ENCODE data around the gene GTF2H1.

The GTF2H1 gene

DNA sequence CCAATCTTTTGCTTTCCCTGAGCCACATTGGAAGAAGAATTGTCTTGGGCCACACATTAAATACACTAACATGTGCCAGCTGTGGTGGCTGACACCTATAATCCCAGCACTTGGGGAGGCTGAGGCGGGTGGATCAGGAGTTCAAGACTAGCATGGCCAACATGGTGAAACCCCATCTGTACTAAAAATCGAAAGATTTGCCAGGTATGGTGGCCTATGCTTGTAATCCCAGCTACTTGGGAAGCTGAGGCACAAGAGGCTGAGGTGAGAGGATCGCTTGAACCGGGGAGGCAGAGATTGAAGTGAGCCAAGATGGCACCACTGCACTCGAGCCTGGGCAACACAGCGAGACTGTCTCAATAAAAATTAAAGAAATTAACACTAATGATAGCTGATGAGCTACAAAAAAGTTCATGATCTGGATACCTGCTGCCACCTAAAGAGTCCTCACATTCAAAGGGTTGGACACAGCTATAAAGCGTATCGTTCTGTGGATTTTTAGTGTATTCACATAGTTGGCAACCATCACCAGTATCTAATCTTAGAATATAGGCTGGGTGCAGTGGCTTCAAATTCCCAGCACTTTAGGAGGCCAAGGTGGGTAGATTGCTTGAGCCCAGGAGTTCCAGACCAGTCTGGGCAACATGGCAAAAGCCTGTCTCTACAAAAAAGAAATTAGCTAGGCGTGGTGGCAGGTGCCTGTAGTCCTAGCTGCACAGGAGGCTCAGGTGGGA, 86.4 kb downstream of the GTF2H1 start:
- H3K4me1 Mint-ChIP-seq: peaks cover 5% of the 10 kb centered on the region
- H3K9me3 Mint-ChIP-seq: peaks cover 8% of the 10 kb centered on the region
- peak overlapping the region; percentile 93 for H3K27ac Mint-ChIP-seq
- DNase-seq: no peak
- TF ChIP-seq, protein P1, sequence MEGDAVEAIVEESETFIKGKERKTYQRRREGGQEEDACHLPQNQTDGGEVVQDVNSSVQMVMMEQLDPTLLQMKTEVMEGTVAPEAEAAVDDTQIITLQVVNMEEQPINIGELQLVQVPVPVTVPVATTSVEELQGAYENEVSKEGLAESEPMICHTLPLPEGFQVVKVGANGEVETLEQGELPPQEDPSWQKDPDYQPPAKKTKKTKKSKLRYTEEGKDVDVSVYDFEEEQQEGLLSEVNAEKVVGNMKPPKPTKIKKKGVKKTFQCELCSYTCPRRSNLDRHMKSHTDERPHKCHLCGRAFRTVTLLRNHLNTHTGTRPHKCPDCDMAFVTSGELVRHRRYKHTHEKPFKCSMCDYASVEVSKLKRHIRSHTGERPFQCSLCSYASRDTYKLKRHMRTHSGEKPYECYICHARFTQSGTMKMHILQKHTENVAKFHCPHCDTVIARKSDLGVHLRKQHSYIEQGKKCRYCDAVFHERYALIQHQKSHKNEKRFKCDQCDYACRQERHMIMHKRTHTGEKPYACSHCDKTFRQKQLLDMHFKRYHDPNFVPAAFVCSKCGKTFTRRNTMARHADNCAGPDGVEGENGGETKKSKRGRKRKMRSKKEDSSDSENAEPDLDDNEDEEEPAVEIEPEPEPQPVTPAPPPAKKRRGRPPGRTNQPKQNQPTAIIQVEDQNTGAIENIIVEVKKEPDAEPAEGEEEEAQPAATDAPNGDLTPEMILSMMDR (IDR thresholded peaks at IDR 0.05): no peak
- no peak overlapping the region for H3K4me3 Mint-ChIP-seq
- H3K27me3 Mint-ChIP-seq (ENCODE audit: low read depth, poor library complexity): peaks cover 3% of the 10 kb centered on the region
- H3K36me3 Mint-ChIP-seq (ENCODE audit: low read depth): peaks cover 32% of the 10 kb centered on the region

- Mint-ChIP-seq H3K4me3 (no peak overlapping the region), H3K4me1 (peaks cover 5% of the 10 kb centered on the region), H3K36me3 (ENCODE audit: low read depth) (no peaks in the 10 kb centered on the region), H3K27ac (no peak overlapping the region), H3K9me3 (peaks cover 4% of the 10 kb centered on the region), H3K27me3 (ENCODE audit: low read depth, poor library complexity) (peaks cover 3% of the 10 kb centered on the region)
- no peak for DNase-seq
- TF ChIP-seq, protein P1 (IDR thresholded peaks at IDR 0.05): no peak
Measured at GRCh38 chr11:18416459-18416858, 94.1 kb downstream of the GTF2H1 start.

Data from nephron progenitor cell (in vitro differentiated cells).